ENCODE measurements around the gene S100A12.
A peak's percentile ranks its signal among the peaks of the same experiment; 100 is the strongest.

Gene S100A12

DNA sequence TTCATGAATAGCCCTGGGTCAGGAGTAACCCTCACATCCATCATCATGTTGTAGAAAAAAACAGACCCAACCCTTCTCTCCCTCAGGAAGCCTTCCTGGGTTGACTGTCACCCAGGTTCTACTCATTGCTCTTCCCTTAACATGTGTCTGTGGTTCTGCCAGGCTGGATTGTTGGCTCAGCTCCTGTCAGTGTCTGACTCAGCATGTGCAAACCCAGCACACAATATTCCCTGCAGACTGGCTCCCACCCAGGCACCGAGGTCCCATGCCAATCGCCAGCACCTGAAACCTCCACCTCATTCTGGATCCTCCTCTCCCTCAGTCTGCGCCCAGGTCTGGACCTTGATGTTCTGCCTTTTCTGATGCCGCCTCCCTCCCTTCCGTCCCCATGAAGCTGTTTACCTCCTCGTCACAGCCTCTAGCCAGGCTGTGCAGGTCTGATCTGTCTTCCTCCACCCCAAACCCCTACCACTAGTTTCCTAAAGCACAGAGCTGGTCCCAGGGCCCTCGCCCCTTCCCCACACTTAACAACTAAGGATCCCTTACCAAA lies 19.8 kb upstream of the S100A12 start:
- peak; percentile 16; the same call in 1 of the 3 replicates for ATAC-seq
- TF ChIP-seq, protein P1, sequence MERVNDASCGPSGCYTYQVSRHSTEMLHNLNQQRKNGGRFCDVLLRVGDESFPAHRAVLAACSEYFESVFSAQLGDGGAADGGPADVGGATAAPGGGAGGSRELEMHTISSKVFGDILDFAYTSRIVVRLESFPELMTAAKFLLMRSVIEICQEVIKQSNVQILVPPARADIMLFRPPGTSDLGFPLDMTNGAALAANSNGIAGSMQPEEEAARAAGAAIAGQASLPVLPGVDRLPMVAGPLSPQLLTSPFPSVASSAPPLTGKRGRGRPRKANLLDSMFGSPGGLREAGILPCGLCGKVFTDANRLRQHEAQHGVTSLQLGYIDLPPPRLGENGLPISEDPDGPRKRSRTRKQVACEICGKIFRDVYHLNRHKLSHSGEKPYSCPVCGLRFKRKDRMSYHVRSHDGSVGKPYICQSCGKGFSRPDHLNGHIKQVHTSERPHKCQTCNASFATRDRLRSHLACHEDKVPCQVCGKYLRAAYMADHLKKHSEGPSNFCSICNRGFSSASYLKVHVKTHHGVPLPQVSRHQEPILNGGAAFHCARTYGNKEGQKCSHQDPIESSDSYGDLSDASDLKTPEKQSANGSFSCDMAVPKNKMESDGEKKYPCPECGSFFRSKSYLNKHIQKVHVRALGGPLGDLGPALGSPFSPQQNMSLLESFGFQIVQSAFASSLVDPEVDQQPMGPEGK (CRISPR knock-in tag; IDR thresholded peaks at IDR 0.05; ENCODE audit: borderline replicate concordance) = no peak
- TF ChIP-seq ZFP3 (CRISPR knock-in tag; IDR thresholded peaks at IDR 0.05) (no peak), ARNTL (CRISPR knock-in tag; IDR thresholded peaks at IDR 0.05; ENCODE audit: borderline replicate concordance, low read depth) (no peak), OSR1 (CRISPR knock-in tag; IDR thresholded peaks at IDR 0.05) (no peak), ZNF8 (CRISPR knock-in tag; IDR thresholded peaks at IDR 0.05) (no peak), ESRRG (CRISPR knock-in tag; IDR thresholded peaks at IDR 0.05) (no peak), ZNF70 (CRISPR knock-in tag; IDR thresholded peaks at IDR 0.05) (no peak), BACH2 (CRISPR knock-in tag; IDR thresholded peaks at IDR 0.05; ENCODE audit: borderline replicate concordance) (no peak), ZFP30 (CRISPR knock-in tag; IDR thresholded peaks at IDR 0.05) (no peak), ZNF565 (CRISPR knock-in tag; conservative IDR thresholded peaks at IDR 0.05; ENCODE audit: low read depth) (no peak), PPARA (CRISPR knock-in tag; IDR thresholded peaks at IDR 0.05; ENCODE audit: borderline replicate concordance) (no peak), RARB (CRISPR knock-in tag; IDR thresholded peaks at IDR 0.05) (no peak), CSDC2 (CRISPR knock-in tag; IDR thresholded peaks at IDR 0.05) (no peak), GLIS3 (CRISPR knock-in tag; IDR thresholded peaks at IDR 0.05) (no peak), ZC3H10 (CRISPR knock-in tag; IDR thresholded peaks at IDR 0.05) (no peak), SNAI2 (CRISPR knock-in tag; IDR thresholded peaks at IDR 0.05) (no peak)
- TF ChIP-seq, protein P2, sequence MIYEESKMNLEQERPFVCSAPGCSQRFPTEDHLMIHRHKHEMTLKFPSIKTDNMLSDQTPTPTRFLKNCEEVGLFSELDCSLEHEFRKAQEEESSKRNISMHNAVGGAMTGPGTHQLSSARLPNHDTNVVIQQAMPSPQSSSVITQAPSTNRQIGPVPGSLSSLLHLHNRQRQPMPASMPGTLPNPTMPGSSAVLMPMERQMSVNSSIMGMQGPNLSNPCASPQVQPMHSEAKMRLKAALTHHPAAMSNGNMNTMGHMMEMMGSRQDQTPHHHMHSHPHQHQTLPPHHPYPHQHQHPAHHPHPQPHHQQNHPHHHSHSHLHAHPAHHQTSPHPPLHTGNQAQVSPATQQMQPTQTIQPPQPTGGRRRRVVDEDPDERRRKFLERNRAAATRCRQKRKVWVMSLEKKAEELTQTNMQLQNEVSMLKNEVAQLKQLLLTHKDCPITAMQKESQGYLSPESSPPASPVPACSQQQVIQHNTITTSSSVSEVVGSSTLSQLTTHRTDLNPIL (CRISPR knock-in tag; IDR thresholded peaks at IDR 0.05; ENCODE audit: low read depth) = no peak
- TF ChIP-seq, protein P3, sequence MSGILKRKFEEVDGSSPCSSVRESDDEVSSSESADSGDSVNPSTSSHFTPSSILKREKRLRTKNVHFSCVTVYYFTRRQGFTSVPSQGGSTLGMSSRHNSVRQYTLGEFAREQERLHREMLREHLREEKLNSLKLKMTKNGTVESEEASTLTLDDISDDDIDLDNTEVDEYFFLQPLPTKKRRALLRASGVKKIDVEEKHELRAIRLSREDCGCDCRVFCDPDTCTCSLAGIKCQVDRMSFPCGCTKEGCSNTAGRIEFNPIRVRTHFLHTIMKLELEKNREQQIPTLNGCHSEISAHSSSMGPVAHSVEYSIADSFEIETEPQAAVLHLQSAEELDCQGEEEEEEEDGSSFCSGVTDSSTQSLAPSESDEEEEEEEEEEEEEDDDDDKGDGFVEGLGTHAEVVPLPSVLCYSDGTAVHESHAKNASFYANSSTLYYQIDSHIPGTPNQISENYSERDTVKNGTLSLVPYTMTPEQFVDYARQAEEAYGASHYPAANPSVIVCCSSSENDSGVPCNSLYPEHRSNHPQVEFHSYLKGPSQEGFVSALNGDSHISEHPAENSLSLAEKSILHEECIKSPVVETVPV (CRISPR knock-in tag; IDR thresholded peaks at IDR 0.05) = no peak
- TF ChIP-seq, protein P4, sequence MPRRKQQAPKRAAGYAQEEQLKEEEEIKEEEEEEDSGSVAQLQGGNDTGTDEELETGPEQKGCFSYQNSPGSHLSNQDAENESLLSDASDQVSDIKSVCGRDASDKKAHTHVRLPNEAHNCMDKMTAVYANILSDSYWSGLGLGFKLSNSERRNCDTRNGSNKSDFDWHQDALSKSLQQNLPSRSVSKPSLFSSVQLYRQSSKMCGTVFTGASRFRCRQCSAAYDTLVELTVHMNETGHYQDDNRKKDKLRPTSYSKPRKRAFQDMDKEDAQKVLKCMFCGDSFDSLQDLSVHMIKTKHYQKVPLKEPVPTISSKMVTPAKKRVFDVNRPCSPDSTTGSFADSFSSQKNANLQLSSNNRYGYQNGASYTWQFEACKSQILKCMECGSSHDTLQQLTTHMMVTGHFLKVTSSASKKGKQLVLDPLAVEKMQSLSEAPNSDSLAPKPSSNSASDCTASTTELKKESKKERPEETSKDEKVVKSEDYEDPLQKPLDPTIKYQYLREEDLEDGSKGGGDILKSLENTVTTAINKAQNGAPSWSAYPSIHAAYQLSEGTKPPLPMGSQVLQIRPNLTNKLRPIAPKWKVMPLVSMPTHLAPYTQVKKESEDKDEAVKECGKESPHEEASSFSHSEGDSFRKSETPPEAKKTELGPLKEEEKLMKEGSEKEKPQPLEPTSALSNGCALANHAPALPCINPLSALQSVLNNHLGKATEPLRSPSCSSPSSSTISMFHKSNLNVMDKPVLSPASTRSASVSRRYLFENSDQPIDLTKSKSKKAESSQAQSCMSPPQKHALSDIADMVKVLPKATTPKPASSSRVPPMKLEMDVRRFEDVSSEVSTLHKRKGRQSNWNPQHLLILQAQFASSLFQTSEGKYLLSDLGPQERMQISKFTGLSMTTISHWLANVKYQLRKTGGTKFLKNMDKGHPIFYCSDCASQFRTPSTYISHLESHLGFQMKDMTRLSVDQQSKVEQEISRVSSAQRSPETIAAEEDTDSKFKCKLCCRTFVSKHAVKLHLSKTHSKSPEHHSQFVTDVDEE (CRISPR knock-in tag; IDR thresholded peaks at IDR 0.05) = no peak
- TF ChIP-seq, protein P5, sequence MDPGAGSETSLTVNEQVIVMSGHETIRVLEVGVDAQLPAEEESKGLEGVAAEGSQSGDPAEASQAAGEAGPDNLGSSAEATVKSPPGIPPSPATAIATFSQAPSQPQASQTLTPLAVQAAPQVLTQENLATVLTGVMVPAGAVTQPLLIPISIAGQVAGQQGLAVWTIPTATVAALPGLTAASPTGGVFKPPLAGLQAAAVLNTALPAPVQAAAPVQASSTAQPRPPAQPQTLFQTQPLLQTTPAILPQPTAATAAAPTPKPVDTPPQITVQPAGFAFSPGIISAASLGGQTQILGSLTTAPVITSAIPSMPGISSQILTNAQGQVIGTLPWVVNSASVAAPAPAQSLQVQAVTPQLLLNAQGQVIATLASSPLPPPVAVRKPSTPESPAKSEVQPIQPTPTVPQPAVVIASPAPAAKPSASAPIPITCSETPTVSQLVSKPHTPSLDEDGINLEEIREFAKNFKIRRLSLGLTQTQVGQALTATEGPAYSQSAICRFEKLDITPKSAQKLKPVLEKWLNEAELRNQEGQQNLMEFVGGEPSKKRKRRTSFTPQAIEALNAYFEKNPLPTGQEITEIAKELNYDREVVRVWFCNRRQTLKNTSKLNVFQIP (CRISPR knock-in tag; IDR thresholded peaks at IDR 0.05; ENCODE audit: borderline replicate concordance, low read depth) = no peak

DNA sequence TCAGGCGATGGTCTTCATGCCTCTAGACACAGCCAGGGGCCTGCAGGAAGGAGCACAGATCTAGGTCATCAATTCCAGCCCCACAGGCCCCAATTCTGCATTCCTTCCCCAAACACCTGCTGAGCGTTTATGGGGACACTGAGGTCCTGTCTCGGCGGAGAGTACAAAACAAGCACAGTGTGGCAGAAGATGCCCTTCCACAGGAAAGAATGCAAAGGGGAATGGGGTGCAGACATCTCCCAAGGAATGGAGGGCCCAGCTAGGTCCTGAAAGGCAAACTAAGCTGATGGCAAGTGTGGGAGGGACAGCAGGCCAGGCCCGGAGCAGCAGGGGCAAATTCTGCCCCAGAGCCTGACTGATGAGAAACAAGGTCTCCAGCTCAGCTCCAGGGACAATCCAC lies 19.0 kb upstream of the S100A12 start:
- ATAC-seq = no peak
- TF ChIP-seq, protein P3 (CRISPR knock-in tag; IDR thresholded peaks at IDR 0.05) = no peak
- no peak for TF ChIP-seq ARNTL (CRISPR knock-in tag; IDR thresholded peaks at IDR 0.05; ENCODE audit: borderline replicate concordance, low read depth)
- TF ChIP-seq ZC3H10 (CRISPR knock-in tag; IDR thresholded peaks at IDR 0.05) = no peak
- TF ChIP-seq, protein P4 (CRISPR knock-in tag; IDR thresholded peaks at IDR 0.05) = no peak
- no peak for TF ChIP-seq BACH2 (CRISPR knock-in tag; IDR thresholded peaks at IDR 0.05; ENCODE audit: borderline replicate concordance)

All from SK-N-SH treated with all-trans-retinoic acid at 6 μM for 48 hours (cell line).